Vagina (tissue), 2 donors: Measurements from ENCODE around the gene WBP1. TPM values are rescaled to one million over a fixed set of nuclear protein-coding genes. Genes with fewer than 3 reads are reported as not detected.

Experiments used
- DNase-seq, 2 donors: peaks; one replicate each; pipeline ENCODE4 v3.0.0-alpha.2; 2017; ENCODE audit errors: extremely low spot score in 2 of 2
- H3K27ac ChIP-seq: fragments of 200-600 bp; sonication (generic); one replicate; pipeline ENCODE4 v1.5.1; 2019
- H3K27me3 ChIP-seq: fragments of 200-600 bp; sonication (generic); one replicate; pipeline ENCODE4 v1.5.1; 2019
- H3K36me3 ChIP-seq, 2 donors: fragments of 200-600 bp; sonication (generic); one replicate each; pipeline ENCODE4 v1.5.1; 2017 to 2019
- H3K4me1 ChIP-seq: fragments of 200-600 bp; sonication (generic); one replicate; pipeline ENCODE4 v1.5.1; 2019
- H3K4me3 ChIP-seq, 2 donors: fragments of 200-600 bp; sonication (generic); 1 replicate in 1 of 2; 2 replicates in 1 of 2; pipeline ENCODE4 v1.5.1; 2016 to 2019
- H3K9me3 ChIP-seq: fragments of 200-600 bp; sonication (generic); one replicate; pipeline ENCODE4 v1.5.1; 2019
- POLR2A ChIP-seq, 2 donors: fragments of 450-650 bp; IDR thresholded peaks; one replicate each; pipeline ENCODE4 v1.6.1; 2017; ENCODE audit warnings: antibody characterized with exemption in 2 of 2, mild to moderate bottlenecking in 2 of 2, moderate library complexity in 2 of 2
- POLR2AphosphoS5 ChIP-seq, 2 donors: sonication (generic); formaldehyde crosslinking; IDR thresholded peaks; one replicate each; pipeline ENCODE4 v1.9.0; 2017; ENCODE audit warnings: antibody characterized with exemption in 2 of 2, mild to moderate bottlenecking in 2 of 2, low read depth in 1 of 2; ENCODE audit not compliant: insufficient read depth in 1 of 2
- intact Hi-C: fragments of 100-400 bp; cut with DNase I; formaldehyde crosslinking; loops from one replicate; pipeline ENCODE4 v1.15.1; 2023
- total RNA-seq: library from RNA; depleted of rRNA; stranded (reverse); fragments of >200 nt; gene quantifications from one replicate; pipeline ENCODE4 v1.2.3, GENCODE V29; 2016
- TF ChIP-seq, protein P1 (sequence below), 3 experiments: fragments of 450-650 bp in 2 of 3; fragments of 200-600 bp in 1 of 3; sonication (generic) in 1 of 3; IDR thresholded peaks; one replicate each; pipeline ENCODE4 v1.5.1; 2017 to 2019; ENCODE audit warnings: antibody characterized with exemption in 3 of 3, mild to moderate bottlenecking in 2 of 3, moderate library complexity in 2 of 3

WBP1 gene
- total RNA-seq, 1 donor from 2014 or later: 63.1 TPM

DNA sequence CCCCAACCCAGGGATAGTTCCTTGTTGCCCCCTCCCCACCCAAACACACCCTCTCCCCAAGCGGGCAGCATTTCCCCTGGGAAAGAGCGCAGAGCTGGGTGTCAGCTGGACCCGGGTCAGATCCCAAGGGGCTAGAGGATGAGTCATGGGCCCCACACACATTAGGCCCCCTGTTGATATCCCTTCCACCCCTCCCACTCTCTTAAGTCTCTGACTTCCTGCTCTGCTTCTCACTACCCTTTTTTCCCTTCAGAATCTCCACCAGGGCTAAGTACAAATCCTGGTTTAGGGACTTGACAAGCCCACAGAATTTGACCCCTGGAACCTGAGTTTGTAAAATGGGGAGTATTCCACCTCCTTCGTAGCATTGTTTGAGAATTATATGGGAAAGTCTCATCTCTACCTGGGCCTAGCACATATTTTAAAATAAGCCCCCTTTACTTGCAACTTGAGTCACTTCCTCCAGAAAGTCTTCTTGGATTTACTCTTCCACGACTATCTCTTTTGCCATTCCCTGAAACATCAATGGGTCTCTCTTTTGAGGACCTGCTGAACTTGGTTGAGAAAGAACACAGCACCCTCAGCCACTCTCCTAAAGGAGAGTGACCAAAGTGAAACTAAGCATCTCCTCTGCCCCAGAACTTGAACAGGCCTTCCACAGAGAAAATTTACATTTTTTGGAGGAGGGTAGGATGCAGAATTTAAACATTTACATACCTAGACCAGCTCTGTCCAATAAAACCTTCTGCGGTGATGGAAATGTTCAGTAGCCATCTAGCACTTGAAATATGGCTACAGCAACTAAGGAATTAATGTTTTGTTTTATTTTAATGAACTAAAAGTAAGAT lies 21.2 kb upstream of the WBP1 start:
- DNase-seq: no peak
- no peaks in the 10 kb centered on the region for H3K36me3 ChIP-seq
- no peaks in the 10 kb centered on the region for H3K9me3 ChIP-seq
- H3K4me1 ChIP-seq: peaks cover 42% of the 10 kb centered on the region
- H3K27me3 ChIP-seq: no peaks in the 10 kb centered on the region
- TF ChIP-seq POLR2A (IDR thresholded peaks at IDR 0.05) (no peak), POLR2AphosphoS5 (IDR thresholded peaks at IDR 0.05; ENCODE audit: insufficient read depth in 1 of 2, low read depth in 1 of 2) (no peak)
- TF ChIP-seq, protein P1, sequence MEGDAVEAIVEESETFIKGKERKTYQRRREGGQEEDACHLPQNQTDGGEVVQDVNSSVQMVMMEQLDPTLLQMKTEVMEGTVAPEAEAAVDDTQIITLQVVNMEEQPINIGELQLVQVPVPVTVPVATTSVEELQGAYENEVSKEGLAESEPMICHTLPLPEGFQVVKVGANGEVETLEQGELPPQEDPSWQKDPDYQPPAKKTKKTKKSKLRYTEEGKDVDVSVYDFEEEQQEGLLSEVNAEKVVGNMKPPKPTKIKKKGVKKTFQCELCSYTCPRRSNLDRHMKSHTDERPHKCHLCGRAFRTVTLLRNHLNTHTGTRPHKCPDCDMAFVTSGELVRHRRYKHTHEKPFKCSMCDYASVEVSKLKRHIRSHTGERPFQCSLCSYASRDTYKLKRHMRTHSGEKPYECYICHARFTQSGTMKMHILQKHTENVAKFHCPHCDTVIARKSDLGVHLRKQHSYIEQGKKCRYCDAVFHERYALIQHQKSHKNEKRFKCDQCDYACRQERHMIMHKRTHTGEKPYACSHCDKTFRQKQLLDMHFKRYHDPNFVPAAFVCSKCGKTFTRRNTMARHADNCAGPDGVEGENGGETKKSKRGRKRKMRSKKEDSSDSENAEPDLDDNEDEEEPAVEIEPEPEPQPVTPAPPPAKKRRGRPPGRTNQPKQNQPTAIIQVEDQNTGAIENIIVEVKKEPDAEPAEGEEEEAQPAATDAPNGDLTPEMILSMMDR (IDR thresholded peaks at IDR 0.05): no peak
- no peak overlapping the region for H3K4me3 ChIP-seq
- no peak overlapping the region for H3K27ac ChIP-seq
- intact Hi-C loops: no loop called here

DNA sequence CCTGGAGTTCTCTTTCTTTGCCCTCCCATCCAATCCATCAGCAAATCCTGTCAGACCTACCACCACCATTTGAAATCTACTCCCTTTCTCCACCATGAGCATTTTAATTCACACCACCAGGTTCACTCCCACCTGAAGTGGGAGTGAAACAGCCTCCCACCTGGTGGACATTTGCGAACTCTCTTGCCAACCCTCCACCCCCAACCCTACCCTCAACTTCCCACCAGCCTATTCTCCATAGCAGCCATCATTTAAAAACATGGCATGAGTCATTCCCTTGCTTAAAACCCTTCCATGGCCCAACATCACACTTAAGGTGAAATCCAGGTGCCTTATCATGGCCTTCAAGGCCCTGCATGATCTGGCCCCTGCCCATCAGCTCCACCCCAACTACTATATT lies 20.0 kb upstream of the WBP1 start:
- no peaks in the 10 kb centered on the region for H3K9me3 ChIP-seq
- TF ChIP-seq POLR2A (IDR thresholded peaks at IDR 0.05) (no peak), POLR2AphosphoS5 (IDR thresholded peaks at IDR 0.05; ENCODE audit: insufficient read depth in 1 of 2, low read depth in 1 of 2) (no peak)
- TF ChIP-seq, protein P1 (IDR thresholded peaks at IDR 0.05): no peak
- H3K4me1 ChIP-seq: peaks cover 44% of the 10 kb centered on the region
- H3K27ac ChIP-seq: no peak overlapping the region
- no peak for DNase-seq
- no peaks in the 10 kb centered on the region for H3K36me3 ChIP-seq
- intact Hi-C loops: no loop called here
- no peak overlapping the region for H3K4me3 ChIP-seq
- H3K27me3 ChIP-seq: no peaks in the 10 kb centered on the region

GRCh38 chr2:74439373-74439772 lies 18.9 kb upstream of the WBP1 start:
- no peaks in the 10 kb centered on the region for H3K9me3 ChIP-seq
- no peak for TF ChIP-seq POLR2AphosphoS5 (IDR thresholded peaks at IDR 0.05; ENCODE audit: insufficient read depth in 1 of 2, low read depth in 1 of 2)
- no peak for TF ChIP-seq POLR2A (IDR thresholded peaks at IDR 0.05)
- TF ChIP-seq, protein P1 (IDR thresholded peaks at IDR 0.05): no peak
- peaks cover 44% of the 10 kb centered on the region for H3K4me1 ChIP-seq
- peak overlapping the region; percentile 47 to 58 for H3K4me3 ChIP-seq
- no peaks in the 10 kb centered on the region for H3K27me3 ChIP-seq
- DNase-seq: peak in 1 of 2 donors; percentile 85
- peak overlapping the region; percentile 81 for H3K27ac ChIP-seq
- intact Hi-C loops: no loop called here
- no peaks in the 10 kb centered on the region for H3K36me3 ChIP-seq

GRCh38 chr2:74439803-74440377 lies 18.3 kb upstream of the WBP1 start:
- Histone ChIP-seq H3K4me3 (peak overlapping the region; percentile 47 to 58), H3K27ac (peak overlapping the region; percentile 81), H3K9me3 (no peaks in the 10 kb centered on the region), H3K27me3 (no peaks in the 10 kb centered on the region), H3K36me3 (no peaks in the 10 kb centered on the region), H3K4me1 (peaks cover 44% of the 10 kb centered on the region)
- intact Hi-C loops: no loop called here
- peak in 1 of 2 donors; percentile 84 for DNase-seq
- TF ChIP-seq POLR2A (IDR thresholded peaks at IDR 0.05): no peak
- no peak for TF ChIP-seq POLR2AphosphoS5 (IDR thresholded peaks at IDR 0.05; ENCODE audit: insufficient read depth in 1 of 2, low read depth in 1 of 2)
- TF ChIP-seq, protein P1 (IDR thresholded peaks at IDR 0.05): no peak
